Hair follicle dermal papilla cell (primary cell): ENCODE results near the gene COL7A1. TPM values are rescaled to one million over a fixed set of nuclear protein-coding genes. Genes with fewer than 3 reads are reported as not detected.

Source experiments
- small RNA-seq: library from RNA; depleted of rRNA; stranded (forward); fragments of <200 nt; gene quantifications from one replicate; pipeline ENCODE3, GENCODE V24; 2012
- total RNA-seq: library from RNA; depleted of rRNA; stranded (reverse); fragments of >200 nt; gene quantifications from 2 replicates; pipeline ENCODE4 v1.2.3, GENCODE V29; 2012

Gene COL7A1
- total RNA-seq = 57.8 and 66.9 TPM in 2 replicates

GRCh38 chr3:48595075-48595525 is at the start of gene COL7A1:
TSS of gene COL7A1 (minus strand) at chr3:48595329. CDS start at chr3:48595159, 170 bp downstream.

GRCh38 chr3:48635222-48636021 is 40.3 kb upstream of the COL7A1 start, which contains the start of gene SLC26A6:
TSS of gene SLC26A6 (minus strand) at chr3:48635461. CDS start at chr3:48635393, 68 bp downstream.

GRCh38 chr3:48621461-48621869 is 26.3 kb upstream of the COL7A1 start, which contains the start of gene TMEM89:
TSS of gene TMEM89 (minus strand) at chr3:48621769. CDS start at chr3:48621756, 13 bp downstream.

GRCh38 chr3:48609088-48610005 is 14.2 kb upstream of the COL7A1 start, which contains the start of gene UQCRC1:
TSS of gene UQCRC1 (minus strand) at chr3:48609646. CDS start at chr3:48609620, 26 bp downstream.

DNA sequence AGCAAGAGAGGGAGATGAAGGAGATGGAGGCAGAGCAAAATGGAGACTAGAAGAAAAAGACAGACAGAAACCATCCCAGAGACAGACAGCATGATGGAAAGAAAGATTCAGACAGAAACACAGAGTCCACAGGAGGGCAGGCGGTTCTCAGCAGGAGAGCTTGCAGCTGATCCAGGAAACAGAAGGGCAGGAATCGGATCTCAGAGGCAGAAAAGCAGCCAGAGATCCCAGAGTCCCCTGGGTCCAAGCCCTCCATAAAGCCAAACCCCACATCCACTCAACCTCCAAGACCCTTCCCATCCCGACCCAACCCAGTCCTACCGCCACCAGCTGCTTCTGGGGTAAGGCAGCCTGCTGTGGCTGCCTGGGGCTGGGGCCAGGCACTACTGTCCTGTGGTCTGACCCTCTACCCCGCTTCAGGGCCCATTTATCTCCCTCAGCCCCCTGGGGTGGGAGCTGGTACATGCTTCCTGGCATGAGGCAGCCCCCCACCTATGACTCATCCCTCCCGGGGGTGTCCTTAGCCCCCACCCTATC is 31.7 kb downstream of the COL7A1 start, which contains the start of gene UCN2:
Gene UCN2, minus strand, starts transcription at position 400 of the 537 bp plus-strand sequence. CDS start 657 bp downstream, outside the sequence.

DNA sequence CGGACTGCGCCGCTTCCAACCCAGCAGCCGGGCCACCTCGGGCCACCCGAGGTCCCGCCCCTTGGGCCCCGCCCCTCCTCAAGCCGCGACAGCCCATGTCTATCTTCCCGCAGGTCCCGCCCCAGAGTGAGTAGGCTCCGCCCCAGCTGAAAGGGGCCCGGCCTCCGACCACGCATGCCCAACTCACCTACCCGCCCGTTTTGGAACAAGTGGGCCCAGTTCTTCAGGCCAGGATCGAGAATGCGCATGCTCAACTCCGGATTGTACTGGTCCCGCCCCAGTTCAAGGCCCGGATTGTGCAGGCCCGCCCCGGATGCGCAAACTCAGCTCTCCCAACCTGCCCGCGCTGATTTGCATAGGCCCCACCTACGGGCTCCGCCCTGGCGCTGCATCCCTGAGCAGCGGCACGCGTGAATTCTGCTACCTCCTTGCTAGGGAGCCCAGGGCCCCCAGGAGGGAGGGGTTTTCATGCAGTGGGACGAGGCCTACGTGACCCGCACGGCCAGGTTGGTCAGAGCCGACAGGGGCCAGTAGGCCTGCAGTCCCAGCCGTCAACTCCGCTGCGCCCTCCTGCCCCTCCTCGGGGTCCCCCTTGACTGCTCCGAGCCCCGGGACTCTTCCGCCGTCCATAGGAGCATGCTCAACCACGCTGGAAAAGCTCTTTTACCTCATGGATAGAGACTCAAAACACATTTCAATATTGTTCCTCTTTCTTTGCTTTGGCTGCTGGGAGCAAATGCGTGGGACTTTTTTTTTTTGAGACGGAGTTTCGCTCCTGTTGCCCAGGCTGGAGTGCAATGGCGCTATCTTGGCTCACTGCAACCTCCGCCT is 38.1 kb downstream of the COL7A1 start, which contains the start of gene PFKFB4:
Gene PFKFB4, minus strand, starts transcription at position 8 of the 831 bp plus-strand sequence. CDS start 26 bp downstream, outside the sequence.

Small RNA genes lying within 50 kb of the gene (small RNA-seq; reads per million reads assigned to genes)
- not detected for gene MIR6823

Other genes with a start within 250 kb of the COL7A1 start
- gene FBXW12, start 223.1 kb downstream of the COL7A1 start, total RNA-seq = 0.12 and 0.32 TPM in 2 replicates
- gene PLXNB1, start 165.2 kb downstream of the COL7A1 start, total RNA-seq = 15.4 and 21.1 TPM in 2 replicates
- gene CCDC51, start 155.2 kb downstream of the COL7A1 start, total RNA-seq = 8.0 and 10.6 TPM in 2 replicates
- gene TMA7, start 155.1 kb downstream of the COL7A1 start, total RNA-seq = 59.2 and 74.0 TPM in 2 replicates
- 4.1 and 4.7 TPM in 2 replicates for gene ATRIP, start 148.6 kb downstream of the COL7A1 start, total RNA-seq
- gene SHISA5, start 91.2 kb downstream of the COL7A1 start, total RNA-seq = 116 TPM in 2 replicates
- 12.8 and 15.7 TPM in 2 replicates for gene PFKFB4, start 38.5 kb downstream of the COL7A1 start, total RNA-seq
- 2.6 and 2.9 TPM in 2 replicates for gene UCN2, start 31.5 kb downstream of the COL7A1 start, total RNA-seq
- 311 and 364 TPM in 2 replicates for gene UQCRC1, start 14.3 kb upstream of the COL7A1 start, total RNA-seq
- gene TMEM89, start 26.4 kb upstream of the COL7A1 start, total RNA-seq = not detected in 2 replicates
- gene SLC26A6, start 40.1 kb upstream of the COL7A1 start, total RNA-seq = 25.3 and 35.4 TPM in 2 replicates
- gene CELSR3, start 67.6 kb upstream of the COL7A1 start, total RNA-seq = 1.3 and 1.6 TPM in 2 replicates
- gene NCKIPSD, start 90.6 kb upstream of the COL7A1 start, total RNA-seq = 20.2 and 21.1 TPM in 2 replicates
- gene IP6K2, start 121.9 kb upstream of the COL7A1 start, total RNA-seq = 38.5 and 43.7 TPM in 2 replicates